GM21576 (cell line): ENCODE measurements around the gene FURIN.
"Not testable (repeated sequence)": the region's sequence is repeated elsewhere in the genome, so short reads cannot be mapped to it uniquely, and the experiment has no call there.

ENCODE experiments used
- ATAC-seq: cut with Tn5 transposase; IDR thresholded peaks from one replicate; pipeline ENCODE4 v1.9.1; 2021; ENCODE audit warnings: mild to moderate bottlenecking, moderate library complexity; ENCODE audit not compliant: unreplicated experiment

FURIN gene

GRCh38 chr15:90840954-90841353 is 27.4 kb upstream of the FURIN start:
- no peak for ATAC-seq

GRCh38 chr15:90844696-90845095 is 23.7 kb upstream of the FURIN start:
- ATAC-seq, result no peak

- peak; percentile 83 for ATAC-seq
These were observed 23.0 kb upstream of the FURIN start for GRCh38 chr15:90845201-90845949.

GRCh38 chr15:90849424-90849823 is 19.0 kb upstream of the FURIN start:
- ATAC-seq, result not testable (repeated sequence)

- ATAC-seq, result no peak
These were observed 17.3 kb upstream of the FURIN start for GRCh38 chr15:90851114-90851513.

- no peak for ATAC-seq
These were observed 16.4 kb upstream of the FURIN start for GRCh38 chr15:90851940-90852339.

GRCh38 chr15:90855139-90855538 is 13.2 kb upstream of the FURIN start:
- ATAC-seq, result no peak

- no peak for ATAC-seq
These were observed 11.1 kb upstream of the FURIN start for GRCh38 chr15:90857337-90857736.

- no peak for ATAC-seq
These were observed 10.4 kb upstream of the FURIN start for GRCh38 chr15:90857883-90858443.

- ATAC-seq, result no peak
These were observed 8.9 kb upstream of the FURIN start for GRCh38 chr15:90859234-90860131.

- no peak for ATAC-seq
These were observed 7.9 kb upstream of the FURIN start for GRCh38 chr15:90860450-90860849.

GRCh38 chr15:90860942-90861675 is 7.3 kb upstream of the FURIN start:
- no peak for ATAC-seq

GRCh38 chr15:90862487-90862886 is 5.9 kb upstream of the FURIN start:
- no peak for ATAC-seq

GRCh38 chr15:90862964-90863778 is 5.2 kb upstream of the FURIN start:
- no peak for ATAC-seq

- no peak for ATAC-seq
These were observed 4.4 kb upstream of the FURIN start for GRCh38 chr15:90863987-90864386.

- ATAC-seq, result no peak
These were observed 3.9 kb upstream of the FURIN start for GRCh38 chr15:90864507-90864906.

GRCh38 chr15:90865702-90866101 is 2.7 kb upstream of the FURIN start:
- ATAC-seq, result no peak

- no peak for ATAC-seq
These were observed 2.1 kb upstream of the FURIN start for GRCh38 chr15:90866161-90866715.

GRCh38 chr15:90866800-90867199 is 1.6 kb upstream of the FURIN start:
- ATAC-seq, result no peak

- no peak for ATAC-seq
These were observed 753 bp downstream of the FURIN start for GRCh38 chr15:90869140-90869541.
